ENCODE data around the gene STOML3.

The STOML3 gene

DNA sequence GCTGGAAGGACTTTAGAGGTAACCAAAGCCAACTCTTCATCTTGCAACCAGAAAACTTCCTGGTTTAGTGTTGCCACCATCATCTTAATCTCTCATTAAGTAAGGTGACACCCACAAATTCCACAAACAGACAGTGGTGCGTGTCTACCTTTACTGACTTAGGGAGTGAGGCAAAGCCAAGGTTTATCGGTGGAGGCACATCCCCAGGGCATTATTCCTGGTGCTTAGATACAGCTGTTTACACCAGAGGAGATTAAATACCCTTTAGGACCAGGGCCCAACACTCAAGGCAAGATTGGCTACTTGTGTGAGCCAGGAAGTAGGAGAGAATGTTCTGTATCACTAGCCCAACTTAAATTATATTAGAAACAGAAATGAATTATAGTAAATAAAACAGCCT is 9.5 kb downstream of the STOML3 start:
- no peak for DNase-seq (ENCODE audit: low read depth)

DNA sequence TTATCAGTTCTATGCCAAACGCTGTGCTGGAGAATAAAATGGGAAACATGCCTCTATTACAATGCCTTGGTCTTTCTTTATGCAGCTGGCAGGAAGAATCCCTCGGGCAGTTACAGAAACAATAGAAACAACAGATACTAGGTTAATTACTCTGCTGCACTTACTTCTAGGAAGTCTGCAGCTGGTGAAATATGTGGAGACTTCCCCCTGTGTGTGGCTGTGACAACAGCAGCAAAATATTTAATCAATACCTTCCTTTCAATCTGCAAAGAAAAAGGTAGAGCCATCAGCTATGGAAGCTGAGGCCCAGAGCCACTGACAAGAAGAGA is 9.9 kb downstream of the STOML3 start:
- no peak for DNase-seq (ENCODE audit: low read depth)

DNA sequence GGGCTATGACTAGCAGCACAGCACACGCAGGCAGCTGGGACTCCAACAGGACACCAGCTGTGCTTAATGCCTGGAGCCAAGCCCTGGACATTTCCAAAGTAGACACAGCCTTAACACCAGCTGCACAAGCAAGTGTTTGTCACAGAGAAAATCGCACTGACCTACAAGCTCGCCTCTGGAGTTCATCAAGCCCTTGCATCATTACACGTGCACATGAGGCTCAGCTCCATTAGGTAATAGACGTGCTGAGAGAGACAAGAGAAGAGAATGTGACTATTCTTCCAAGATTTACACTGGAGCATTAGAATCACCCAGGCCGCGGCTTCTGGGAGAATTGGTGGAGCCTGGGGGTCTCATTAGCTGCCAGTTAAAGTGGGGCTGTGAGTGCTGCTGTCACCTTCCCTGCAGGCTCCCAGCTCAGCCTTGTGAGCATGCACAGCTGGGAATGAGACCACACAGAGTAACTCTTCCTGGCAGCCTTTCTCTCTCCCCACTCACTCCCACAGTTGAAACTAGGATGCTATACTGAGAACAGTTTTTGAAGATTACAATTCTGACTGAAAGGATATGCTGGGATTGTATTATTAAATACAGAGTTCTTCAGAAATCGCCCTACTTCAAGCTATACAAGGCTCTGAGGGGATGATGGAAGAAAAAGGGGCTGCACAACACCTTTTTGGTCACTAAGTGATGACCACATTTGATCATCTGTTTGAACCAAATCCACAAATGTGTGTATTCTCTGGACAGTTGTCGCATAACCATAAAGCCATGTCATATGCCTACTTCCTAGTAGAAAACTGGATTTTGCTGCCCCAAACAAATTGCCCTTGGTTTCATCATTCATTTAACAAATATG is 10.5 kb downstream of the STOML3 start:
- DNase-seq (ENCODE audit: low read depth) = no peak

DNA sequence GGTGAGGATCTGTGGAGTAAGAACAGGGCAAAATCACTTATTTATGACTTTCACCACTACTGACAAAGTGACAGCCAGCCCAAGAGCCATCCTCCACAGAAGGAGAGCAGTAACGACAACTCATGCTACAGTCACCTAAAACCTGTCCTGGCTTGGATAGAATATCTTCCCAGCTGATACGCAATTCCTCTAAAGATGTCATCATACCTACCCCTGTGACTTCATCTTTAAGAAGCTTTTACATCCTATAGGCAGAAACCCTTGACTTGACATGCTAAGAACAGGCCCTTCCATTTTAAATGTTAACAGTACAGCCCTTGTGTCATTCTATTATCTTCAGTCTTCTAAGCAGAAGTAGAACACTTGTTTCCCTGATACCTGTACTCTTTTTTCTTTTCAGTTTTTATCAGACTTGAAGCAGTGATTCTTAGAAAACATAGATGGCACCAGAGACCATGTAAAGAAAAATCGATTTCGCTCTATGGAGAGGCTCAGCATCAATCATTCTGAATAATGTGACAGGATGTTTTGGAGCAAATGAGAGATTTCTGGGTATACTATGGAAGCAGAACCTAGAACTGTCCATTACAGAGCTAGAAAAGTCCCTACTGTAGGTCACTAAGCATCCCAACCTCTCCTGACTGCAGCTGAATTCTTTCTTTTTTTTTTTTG is 20.1 kb downstream of the STOML3 start:
- DNase-seq (ENCODE audit: low read depth) = no peak

DNA sequence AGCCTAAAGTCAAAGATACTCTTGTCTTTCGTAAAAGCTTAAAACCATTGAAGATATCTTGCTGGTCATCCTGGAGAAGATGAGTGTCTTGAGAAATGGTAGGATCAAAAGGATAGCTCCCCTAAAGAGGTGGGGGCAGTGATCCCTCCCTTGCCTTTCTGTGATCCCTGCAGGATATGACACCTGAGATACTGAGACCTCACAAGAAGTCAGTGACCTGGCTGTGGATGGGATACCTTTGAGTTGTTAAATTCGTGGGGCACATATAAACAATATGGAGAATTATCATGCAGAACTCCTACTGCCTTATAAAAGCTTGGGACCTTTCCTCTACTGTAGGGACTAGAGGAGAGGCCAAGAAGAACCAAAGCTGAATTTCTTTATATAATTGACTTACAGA is 21.4 kb downstream of the STOML3 start:
- DNase-seq (ENCODE audit: low read depth) = no peak

DNA sequence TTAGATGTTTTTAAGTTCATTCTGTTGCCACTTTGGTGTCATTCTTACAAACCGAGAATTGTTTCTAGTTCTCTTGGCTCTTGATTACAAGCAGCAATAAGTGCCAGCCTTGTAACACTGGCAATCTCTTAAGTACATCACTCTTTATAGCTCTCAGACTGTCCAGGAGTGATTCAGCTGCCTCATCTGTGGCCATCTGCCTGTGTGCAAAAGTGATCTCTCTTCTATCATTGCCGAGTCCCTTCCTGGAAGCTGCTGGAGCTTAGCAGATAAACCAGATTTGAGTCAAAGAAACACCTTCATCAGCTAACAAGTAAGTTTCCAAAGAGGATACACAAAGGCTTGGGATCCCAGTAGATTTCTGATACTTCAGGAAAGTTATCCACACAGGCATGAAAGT is 23.2 kb downstream of the STOML3 start:
- DNase-seq (ENCODE audit: low read depth) = no peak

DNA sequence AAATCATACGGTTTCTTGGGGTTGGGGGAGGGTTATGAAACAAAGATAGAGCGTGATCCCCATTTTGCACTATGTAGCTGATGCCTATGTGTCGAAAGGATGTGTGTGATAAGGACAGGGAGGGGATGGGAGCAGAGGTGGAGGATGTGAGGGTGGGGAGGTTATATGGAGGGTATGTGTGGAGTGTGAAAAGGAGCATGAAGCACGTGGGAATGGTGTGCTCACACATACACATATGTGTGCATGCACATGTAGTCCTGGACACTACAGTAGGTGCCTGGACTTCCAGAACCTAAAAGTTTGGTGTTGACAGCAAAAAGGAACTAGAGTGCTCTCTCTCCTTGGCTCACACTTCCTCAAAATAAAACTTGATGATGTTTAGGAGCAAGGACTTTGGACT is 25.4 kb downstream of the STOML3 start:
- DNase-seq (ENCODE audit: low read depth) = no peak

DNA sequence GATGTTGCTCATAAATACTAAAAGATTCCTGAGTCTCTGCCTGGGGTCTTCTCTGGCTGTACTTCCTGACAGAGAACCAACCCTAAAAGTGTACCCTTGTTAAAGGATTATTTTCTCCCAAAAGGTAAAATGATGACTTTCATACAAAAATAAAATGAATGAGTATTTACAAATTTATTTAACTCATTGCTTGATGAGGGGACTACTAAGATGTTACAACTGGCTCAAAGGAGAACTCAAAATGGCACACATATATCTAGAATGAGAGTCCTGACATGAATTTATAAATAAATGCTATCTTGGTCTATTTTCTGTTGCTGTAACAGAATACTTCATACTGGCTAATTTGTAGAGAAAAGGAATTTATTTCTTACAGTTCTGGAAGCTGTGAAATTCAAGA is 30.5 kb downstream of the STOML3 start:
- no peak for DNase-seq (ENCODE audit: low read depth)

DNA sequence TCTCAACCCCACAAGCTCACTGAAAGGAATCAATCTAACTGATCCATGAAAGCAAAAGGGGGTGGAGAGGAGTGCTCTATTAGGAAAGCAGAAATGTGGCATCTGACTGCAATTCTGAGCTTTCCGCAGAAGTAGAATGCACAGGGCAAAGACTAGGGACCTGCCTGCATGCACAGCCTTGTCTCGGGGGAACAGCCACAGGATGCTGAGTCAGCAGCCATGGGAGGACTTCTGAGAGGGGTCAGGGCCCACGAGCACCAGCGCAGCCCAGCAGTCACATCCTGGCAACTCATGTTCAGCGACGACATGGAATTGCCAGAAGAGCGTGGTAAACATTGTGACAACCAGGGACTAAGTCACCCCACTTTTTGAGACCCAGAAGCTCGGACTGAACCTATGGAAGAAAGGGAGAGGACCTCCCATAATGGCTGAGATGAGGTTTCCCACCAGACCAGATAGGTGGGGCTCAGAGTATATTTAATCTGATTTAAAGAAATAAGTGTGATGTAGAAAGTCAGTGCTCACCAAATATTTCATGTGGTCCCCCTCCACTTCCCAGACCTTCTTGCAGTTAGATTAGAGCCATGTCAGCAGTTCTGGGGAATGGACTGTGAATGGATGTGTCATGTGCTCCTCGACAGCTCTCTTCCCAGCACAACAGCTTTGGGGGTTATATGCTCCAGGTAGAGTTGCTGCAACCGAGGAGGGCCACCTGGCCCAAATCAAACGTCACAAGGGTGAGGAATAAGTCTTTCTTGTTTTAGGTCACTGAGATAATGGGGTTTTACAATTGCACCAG is 32.6 kb downstream of the STOML3 start:
- DNase-seq (ENCODE audit: low read depth) = no peak

DNA sequence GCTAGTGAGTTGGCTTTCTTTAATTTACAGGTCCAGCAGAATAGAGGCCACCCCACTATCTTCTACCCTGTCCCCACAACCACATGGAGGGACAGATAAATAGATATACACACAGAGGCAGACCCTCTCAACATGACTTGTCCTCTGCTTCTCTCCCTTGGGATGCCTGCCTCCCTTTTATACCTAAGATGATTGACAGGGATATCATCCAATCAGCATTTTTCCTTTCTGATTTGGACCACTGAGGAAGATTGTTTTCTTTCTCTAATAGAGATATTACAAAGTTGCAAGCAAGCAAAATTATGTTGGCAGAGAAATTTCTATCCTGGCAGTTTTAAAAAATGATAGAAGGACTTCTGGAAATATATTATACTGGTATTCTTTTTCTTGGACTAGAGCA is 35.8 kb downstream of the STOML3 start:
- DNase-seq (ENCODE audit: low read depth) = no peak

DNA sequence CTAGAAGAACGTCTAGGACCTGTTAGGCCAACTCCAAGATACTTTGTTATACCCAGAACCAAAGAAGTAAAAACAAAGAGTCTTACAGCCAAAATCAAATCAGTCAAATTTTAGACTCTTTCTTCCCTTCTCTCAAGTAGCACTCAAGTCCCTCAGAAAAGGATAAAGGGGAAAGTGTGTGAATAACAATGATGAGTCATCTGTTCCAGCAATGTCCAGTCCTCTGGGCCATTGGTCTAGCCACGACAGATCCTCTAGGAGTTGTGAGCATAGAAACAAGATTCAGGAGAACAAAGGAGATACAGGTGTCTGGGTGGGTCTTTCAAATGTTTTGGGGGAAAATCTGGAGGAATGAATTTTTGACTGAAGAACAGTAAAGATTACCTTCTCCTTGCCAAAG is 36.3 kb downstream of the STOML3 start:
- no peak for DNase-seq (ENCODE audit: low read depth)

DNA sequence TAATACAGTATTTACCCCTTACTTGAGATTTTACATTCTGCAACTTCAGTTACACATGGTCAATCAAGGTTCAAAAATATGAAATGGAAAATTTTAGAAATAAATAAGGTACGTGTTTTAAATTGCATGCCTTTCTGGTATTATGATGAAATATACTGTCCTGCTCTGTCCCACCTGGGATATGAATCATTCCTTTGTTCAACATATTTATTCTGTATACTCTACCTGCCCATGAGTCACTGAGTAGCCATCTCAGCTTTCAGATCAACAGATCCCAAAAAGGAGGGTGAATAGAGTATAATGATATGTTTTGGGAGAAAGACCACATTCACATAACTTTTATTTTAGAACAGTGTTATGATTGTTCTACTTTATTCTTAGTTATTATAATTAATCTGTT is 37.8 kb downstream of the STOML3 start:
- DNase-seq (ENCODE audit: low read depth) = no peak

DNA sequence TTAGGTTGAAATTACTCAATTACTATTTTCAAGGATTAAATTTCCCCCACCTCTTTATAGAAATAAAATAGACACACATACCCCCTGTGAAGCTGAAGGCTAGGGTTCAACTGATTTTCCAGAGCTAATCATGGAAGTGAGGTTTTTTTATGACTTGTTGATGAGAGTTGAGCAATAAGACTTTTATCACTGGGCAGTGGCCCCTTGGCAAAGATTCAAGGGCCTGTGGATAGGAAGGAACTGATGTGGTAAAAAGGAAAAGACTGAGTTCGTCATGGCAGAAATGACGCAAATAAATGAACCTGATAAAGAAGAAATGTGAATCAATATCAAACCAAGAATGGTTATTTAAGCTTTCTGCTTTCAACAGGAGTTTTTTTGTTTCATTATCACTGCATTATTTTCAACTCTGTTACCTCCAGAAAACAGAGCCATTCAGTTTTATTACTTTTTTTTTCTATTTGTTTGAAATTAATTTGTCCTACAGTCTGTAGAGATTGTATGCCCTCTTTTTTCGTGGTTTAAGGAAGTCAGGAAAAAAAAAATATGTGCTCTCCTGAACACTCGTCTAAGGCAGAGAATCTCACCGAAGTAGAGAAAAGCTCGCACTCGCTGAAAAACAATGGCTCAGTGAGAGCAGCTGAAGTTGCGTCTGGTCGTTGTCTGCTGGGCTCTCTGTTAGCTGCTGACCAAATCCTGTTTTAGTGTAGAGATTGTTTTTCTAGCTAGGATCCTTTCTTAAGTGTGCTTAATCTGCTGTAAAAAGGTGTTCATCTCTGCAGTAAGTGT is 38.9 kb downstream of the STOML3 start:
- no peak for DNase-seq (ENCODE audit: low read depth)

DNA sequence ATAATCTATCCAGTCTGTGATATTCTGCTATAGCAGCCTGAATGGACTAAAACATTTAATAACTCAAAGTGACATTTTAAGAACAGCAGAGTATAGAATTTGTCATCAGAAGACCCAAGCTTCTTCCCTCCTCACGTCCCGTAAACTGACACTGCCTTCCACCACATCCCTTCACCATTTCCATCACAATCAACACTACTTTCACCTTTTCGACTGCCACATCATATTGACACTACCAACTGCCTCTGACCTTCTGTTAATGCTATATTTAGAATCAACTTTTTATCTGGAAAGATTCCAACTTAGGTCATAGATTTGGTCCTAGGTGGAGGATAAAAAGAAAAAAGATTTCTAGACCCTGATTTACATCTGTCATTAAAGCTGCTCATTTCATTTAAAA is 39.6 kb downstream of the STOML3 start:
- no peak for DNase-seq (ENCODE audit: low read depth)

DNA sequence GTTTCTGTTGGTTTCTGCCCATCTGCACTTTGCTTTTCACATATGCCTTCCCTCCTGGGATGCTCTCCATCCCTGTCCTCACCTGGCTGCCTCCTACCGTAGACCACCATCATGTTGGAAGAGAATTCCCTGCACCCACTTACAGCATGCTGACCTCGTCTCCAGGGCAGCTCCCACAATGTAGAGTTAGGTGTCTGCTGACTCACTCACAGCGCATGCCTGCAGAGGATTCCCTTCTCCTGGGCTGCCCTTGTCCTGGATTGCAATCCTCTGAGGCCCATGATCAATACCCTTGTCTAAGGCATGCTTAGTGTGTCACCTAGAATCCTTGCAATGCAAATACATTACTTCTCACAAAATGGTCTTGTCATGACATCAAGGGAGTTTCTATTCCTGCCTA is 43.6 kb downstream of the STOML3 start:
- DNase-seq (ENCODE audit: low read depth) = no peak

DNA sequence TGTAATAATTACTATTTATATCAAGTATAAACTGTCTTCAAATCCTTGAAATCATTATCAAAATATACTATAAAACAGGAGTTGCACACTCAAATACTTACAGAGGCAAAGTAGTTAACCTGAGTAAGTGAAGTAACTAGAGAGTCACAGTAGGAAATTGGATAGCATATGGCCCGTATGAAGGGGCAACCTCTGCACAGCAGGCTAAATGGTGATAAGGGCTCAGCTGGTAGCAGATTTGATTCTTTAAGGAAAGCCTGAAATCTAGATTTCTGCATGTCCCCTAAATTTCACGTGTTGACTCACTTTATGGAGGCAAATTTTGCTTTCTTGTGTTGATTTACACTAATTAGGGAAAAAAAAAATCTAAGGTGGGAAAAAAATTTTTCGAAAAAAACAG is 46.4 kb downstream of the STOML3 start:
- DNase-seq (ENCODE audit: low read depth) = no peak

DNA sequence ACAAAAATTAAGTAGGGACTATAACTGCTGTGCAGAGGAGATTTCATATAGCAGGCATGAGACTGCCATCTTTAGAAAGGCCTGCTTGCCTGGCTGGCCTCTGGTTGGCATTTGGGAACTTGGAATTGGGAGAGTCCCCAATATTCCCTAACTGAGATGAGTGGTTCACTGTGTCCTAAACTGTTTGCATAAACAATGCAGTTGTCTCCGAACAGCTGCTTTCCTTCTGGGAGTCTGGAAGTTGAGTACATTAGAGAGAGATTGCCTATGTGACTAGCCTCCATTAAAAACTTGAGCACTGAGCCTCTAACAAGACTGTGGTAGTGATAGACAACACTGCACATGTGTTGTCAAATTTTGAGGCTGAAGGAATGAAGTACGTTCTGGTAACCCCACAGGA is 47.4 kb downstream of the STOML3 start:
- no peak for DNase-seq (ENCODE audit: low read depth)

DNA sequence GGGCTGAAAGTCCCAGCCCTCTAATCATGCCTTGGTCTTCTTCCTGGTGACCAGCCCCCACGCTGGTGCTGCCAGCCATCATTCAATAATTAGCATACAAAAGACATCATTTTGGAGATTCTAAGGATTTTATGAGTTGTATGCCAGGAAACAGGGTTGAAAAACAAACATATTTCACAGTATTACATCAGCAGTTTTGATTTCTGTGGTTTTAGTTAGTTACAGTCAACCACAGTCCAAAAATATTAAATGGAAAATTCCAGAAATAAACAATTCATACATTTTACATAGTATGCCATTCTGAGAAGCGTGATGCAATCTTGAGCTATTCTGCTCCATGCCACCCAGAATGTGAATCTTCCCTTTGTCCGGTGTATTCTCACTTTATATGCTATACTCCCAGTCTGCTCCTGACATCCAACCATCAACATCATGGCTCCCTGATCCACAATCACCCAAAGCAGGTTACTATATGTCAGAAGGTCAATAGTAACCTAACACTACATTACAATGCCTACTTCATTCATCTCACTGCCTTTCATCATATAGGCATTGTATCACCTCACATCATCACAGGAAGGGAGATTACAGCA is 49.2 kb downstream of the STOML3 start:
- no peak for DNase-seq (ENCODE audit: low read depth)

DNA sequence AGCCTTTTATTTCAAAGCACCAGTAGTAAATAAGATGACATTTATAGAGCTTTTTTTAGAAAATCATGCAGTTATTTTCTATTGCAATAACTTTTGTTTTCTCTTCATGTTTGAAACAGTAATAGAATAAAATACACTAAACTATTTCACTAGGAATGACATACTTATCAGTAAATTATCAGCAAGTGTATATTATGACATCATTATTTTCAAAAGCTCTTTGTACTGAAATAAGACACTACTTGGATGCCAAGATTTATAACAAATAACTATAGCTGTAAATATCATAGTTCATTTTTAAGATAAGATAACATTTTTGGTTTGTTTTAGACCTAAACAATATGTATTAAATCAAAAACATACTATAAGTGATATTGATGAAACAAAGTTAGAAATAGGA is 56.8 kb downstream of the STOML3 start:
- DNase-seq (ENCODE audit: low read depth) = no peak

DNA sequence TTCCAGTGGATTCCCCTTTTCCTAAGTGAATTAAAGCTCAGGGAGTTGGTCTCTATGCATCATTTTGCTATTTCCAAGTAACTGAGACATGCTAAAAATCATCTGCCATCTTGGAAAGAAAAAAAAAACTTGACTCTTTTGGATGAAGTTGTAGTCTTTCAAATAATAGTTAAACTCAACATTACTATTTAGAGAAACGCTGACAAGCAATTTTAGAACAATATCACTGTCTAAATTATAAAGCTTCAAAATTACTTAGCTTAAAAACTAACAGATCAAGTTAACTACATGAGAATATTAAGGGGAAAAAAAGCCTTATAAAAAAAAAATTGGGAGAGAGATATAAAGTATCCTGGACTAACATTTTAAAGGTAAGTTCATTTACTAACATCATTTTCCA is 68.5 kb downstream of the STOML3 start:
- DNase-seq (ENCODE audit: low read depth) = no peak

DNA sequence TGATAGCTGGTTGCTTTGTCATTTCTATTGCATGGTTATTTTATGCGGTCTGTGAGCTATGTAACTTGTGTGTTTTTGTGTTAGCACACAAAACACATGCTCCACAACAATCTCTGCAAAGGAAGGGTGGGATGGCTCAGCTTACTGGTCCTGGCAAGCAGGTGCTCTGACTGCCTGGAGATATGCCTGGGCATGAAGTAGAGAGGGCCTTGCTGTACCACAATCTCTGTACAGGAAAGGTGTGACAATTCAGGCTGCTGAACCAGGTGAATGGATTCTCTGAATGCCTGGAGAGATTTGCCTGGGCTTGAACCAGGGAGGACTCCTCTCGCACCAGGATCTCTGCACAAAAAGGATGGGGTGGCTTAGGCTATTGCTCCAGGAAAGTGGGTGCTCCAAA is 69.5 kb downstream of the STOML3 start:
- no peak for DNase-seq (ENCODE audit: low read depth)
